Loucy (cell line): ENCODE results near the gene EBF3.

Experiments
- H2AFZ ChIP-seq: fragments of 200-600 bp; sonication (generic); 2 replicates; pipeline ENCODE4 v1.6.0; 2016; ENCODE audit warnings: antibody characterized with exemption, mild to moderate bottlenecking, low read length, moderate library complexity
- H3F3A ChIP-seq: fragments of 200-600 bp; 2 replicates; pipeline ENCODE4 v1.6.0; 2016; ENCODE audit warnings: antibody characterized with exemption, low read depth, mild to moderate bottlenecking
- H3K27me3 ChIP-seq: fragments of 200-600 bp; sonication (generic); 2 replicates; pipeline ENCODE4 v1.6.1; 2014; ENCODE audit warnings: low read length, mild to moderate bottlenecking; ENCODE audit not compliant: insufficient read depth, poor library complexity, severe bottlenecking
- H3K36me3 ChIP-seq: fragments of 200-600 bp; sonication (generic); 2 replicates; pipeline ENCODE4 v1.6.1; 2016; ENCODE audit warnings: low read length; ENCODE audit not compliant: insufficient read depth
- H3K4me1 ChIP-seq: fragments of 200-600 bp; sonication (generic); 2 replicates; pipeline ENCODE4 v1.5.1; 2014; ENCODE audit warnings: low read length, mild to moderate bottlenecking; ENCODE audit not compliant: insufficient read depth, poor library complexity, severe bottlenecking
- H3K4me2 ChIP-seq: fragments of 200-600 bp; sonication (generic); 2 replicates; pipeline ENCODE4 v1.6.0; 2014; ENCODE audit warnings: antibody characterized with exemption, low read length, low read depth, mild to moderate bottlenecking; ENCODE audit not compliant: poor library complexity, severe bottlenecking
- H3K4me3 ChIP-seq: fragments of 200-600 bp; sonication (generic); 2 replicates; pipeline ENCODE4 v1.5.1; 2014; ENCODE audit warnings: low read length, mild to moderate bottlenecking, mixed read lengths; ENCODE audit not compliant: poor library complexity, severe bottlenecking
- H3K79me2 ChIP-seq: fragments of 200-600 bp; sonication (generic); 2 replicates; pipeline ENCODE4 v1.6.1; 2014; ENCODE audit warnings: low read length; ENCODE audit not compliant: insufficient read depth
- H3K9ac ChIP-seq: fragments of 200-600 bp; sonication (generic); 2 replicates; pipeline ENCODE4 v1.6.0; 2014; ENCODE audit warnings: mild to moderate bottlenecking, low read depth, low read length, moderate library complexity; ENCODE audit not compliant: poor library complexity, severe bottlenecking
- H3K9me2 ChIP-seq: fragments of 200-600 bp; sonication (generic); replicated peaks from 2 replicates; pipeline ENCODE4 v1.6.1; 2016; ENCODE audit warnings: low read depth, low read length, mixed read lengths
- H3K9me3 ChIP-seq: fragments of 200-600 bp; sonication (generic); 2 replicates; pipeline ENCODE4 v1.6.1; 2014; ENCODE audit warnings: mild to moderate bottlenecking, antibody characterized with exemption, low read length, low read depth; ENCODE audit not compliant: insufficient read depth
- H4K20me1 ChIP-seq: fragments of 200-600 bp; sonication (generic); 2 replicates; pipeline ENCODE4 v1.6.0; 2014; ENCODE audit warnings: antibody characterized with exemption, low read length, mild to moderate bottlenecking; ENCODE audit not compliant: insufficient read depth, poor library complexity, severe bottlenecking
- EZH2phosphoT487 ChIP-seq: fragments of 200-600 bp; IDR thresholded peaks from 2 replicates; pipeline ENCODE4 v1.6.1; 2018; ENCODE audit warnings: antibody characterized with exemption, mild to moderate bottlenecking, moderate library complexity, borderline replicate concordance
- TF ChIP-seq, protein P1 (sequence below): fragments of 200-600 bp; sonication (generic); conservative IDR thresholded peaks from 2 replicates; pipeline ENCODE4 v1.5.1; 2014; ENCODE audit warnings: mild to moderate bottlenecking, antibody characterized with exemption, low read length

Gene EBF3

DNA sequence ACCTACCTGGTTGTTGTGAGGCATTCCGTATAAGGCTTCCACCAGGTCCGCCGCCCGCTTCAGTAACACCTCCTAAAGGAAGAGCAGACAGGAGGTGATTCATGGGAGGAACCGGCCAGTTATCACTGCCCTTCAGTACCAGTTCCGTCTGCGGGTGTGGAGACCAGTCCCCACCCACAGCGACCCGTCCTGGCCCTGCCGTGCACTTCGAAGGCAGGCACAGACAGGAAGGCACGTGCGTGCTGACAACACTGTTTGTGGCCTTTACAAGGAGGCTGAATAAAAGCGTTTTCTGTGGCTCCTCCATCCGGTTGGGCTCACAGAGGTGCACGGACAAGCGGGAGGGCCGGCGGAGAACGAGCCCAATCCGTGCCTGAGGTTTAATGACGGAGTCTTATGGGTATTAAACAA, 120.9 kb downstream of the EBF3 start:
- Histone ChIP-seq H3K9me3 (no peaks in the 10 kb centered on the region), H3K4me3 (no peak overlapping the region), H3F3A (no peaks in the 10 kb centered on the region), H4K20me1 (no peaks in the 10 kb centered on the region), H2AFZ (no peak overlapping the region), H3K36me3 (no peaks in the 10 kb centered on the region), H3K4me1 (no peaks in the 10 kb centered on the region), H3K4me2 (no peak overlapping the region), H3K27me3 (no peaks in the 10 kb centered on the region), H3K79me2 (no peaks in the 10 kb centered on the region), H3K9ac (no peak overlapping the region), H3K9me2 (no peaks in the 10 kb centered on the region)
- TF ChIP-seq, protein P1, sequence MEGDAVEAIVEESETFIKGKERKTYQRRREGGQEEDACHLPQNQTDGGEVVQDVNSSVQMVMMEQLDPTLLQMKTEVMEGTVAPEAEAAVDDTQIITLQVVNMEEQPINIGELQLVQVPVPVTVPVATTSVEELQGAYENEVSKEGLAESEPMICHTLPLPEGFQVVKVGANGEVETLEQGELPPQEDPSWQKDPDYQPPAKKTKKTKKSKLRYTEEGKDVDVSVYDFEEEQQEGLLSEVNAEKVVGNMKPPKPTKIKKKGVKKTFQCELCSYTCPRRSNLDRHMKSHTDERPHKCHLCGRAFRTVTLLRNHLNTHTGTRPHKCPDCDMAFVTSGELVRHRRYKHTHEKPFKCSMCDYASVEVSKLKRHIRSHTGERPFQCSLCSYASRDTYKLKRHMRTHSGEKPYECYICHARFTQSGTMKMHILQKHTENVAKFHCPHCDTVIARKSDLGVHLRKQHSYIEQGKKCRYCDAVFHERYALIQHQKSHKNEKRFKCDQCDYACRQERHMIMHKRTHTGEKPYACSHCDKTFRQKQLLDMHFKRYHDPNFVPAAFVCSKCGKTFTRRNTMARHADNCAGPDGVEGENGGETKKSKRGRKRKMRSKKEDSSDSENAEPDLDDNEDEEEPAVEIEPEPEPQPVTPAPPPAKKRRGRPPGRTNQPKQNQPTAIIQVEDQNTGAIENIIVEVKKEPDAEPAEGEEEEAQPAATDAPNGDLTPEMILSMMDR, result no peak
- no peak for TF ChIP-seq EZH2phosphoT487

GRCh38 chr10:129842031-129842430, 122.0 kb downstream of the EBF3 start:
- Histone ChIP-seq H4K20me1 (no peaks in the 10 kb centered on the region), H3K27me3 (no peaks in the 10 kb centered on the region), H3K9ac (no peak overlapping the region), H3F3A (no peaks in the 10 kb centered on the region), H3K4me3 (no peak overlapping the region), H3K9me2 (no peaks in the 10 kb centered on the region), H3K36me3 (no peaks in the 10 kb centered on the region), H2AFZ (no peak overlapping the region), H3K4me2 (no peak overlapping the region), H3K9me3 (no peaks in the 10 kb centered on the region), H3K79me2 (no peaks in the 10 kb centered on the region), H3K4me1 (no peaks in the 10 kb centered on the region)
- TF ChIP-seq, protein P1, result no peak
- no peak for TF ChIP-seq EZH2phosphoT487

DNA sequence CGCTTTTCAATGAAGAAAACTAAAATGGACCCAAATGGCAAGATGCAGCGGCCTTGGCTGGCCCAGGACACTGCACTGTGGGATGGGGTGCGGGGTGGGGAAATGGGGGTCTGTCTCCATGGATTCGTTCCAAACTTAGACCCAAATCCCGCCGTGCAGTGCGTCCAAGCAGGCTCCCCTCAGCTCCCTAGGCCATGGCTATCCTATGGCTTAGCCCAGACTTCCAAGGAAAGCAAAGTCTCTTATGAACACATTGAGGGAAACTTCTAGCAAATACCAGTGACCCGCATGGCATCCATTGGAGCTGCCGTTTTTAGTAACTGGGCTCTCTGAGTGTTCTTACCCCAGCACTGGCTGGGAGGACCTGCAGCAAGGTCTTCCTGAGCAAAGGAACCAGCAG, 122.5 kb downstream of the EBF3 start:
- Histone ChIP-seq H3F3A (no peaks in the 10 kb centered on the region), H3K4me3 (no peak overlapping the region), H3K27me3 (no peaks in the 10 kb centered on the region), H4K20me1 (no peaks in the 10 kb centered on the region), H3K9ac (no peak overlapping the region), H3K9me2 (no peaks in the 10 kb centered on the region), H3K36me3 (no peaks in the 10 kb centered on the region), H3K4me1 (no peaks in the 10 kb centered on the region), H3K9me3 (no peaks in the 10 kb centered on the region), H3K79me2 (no peaks in the 10 kb centered on the region), H3K4me2 (no peak overlapping the region), H2AFZ (no peak overlapping the region)
- no peak for TF ChIP-seq EZH2phosphoT487
- TF ChIP-seq, protein P1, result no peak
